ENCODE measurements around the gene DPY30.

The DPY30 gene

DNA sequence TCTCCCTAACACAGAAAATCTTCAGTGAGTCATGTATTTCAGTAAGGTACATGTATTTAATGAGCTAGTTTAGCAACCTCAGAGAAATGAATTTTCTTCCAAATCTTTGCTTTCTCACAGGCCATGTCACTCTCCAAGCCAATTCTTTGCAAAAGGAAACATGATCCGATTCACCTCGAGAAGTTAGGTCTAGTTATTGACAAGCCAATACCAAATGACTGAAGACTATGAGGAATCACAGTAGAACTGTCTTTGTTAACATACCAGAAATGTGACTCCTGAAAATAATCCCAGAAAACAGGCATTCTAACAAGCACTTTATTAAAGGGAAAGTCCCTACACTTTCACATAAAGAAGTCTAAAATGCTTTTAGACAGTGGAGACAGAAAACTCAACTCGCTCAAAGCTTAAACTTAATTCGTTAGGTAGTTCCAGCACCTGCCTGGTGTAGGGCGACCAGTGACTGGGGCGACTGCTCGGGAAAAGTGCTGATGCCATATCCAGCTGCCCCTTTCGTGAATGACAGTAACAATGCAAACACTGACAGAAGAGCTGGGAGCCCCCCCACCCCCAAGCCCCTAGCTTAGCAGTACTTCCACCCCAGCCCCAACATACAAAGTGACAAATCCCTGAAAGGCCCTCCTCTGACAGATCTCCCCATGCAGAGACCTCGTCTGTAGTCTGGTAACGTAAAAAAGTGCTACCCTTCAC, 30.6 kb downstream of the DPY30 start:
- DNase-seq (ENCODE audit: low spot score) (no peak), ATAC-seq (ENCODE audit: low read depth) (no peak; the same call in 2 of the 3 replicates)
- Histone ChIP-seq H3K36me3 (ENCODE audit: low read depth) (peaks cover 4% of the 10 kb centered on the region; the same call in 1 of the 2 replicates), H3K27me3 (ENCODE audit: insufficient read depth, poor library complexity, severe bottlenecking) (no peaks in the 10 kb centered on the region), H3K9me3 (ENCODE audit: severe bottlenecking) (no peaks in the 10 kb centered on the region), H3K4me1 (ENCODE audit: insufficient read depth, poor library complexity, severe bottlenecking) (peaks cover 22% of the 10 kb centered on the region), H3K27ac (ENCODE audit: poor library complexity, severe bottlenecking) (peak overlapping the region; percentile 82), H3K4me3 (ENCODE audit: severe bottlenecking) (peak overlapping the region; percentile 95)
- TF ChIP-seq, protein P1, sequence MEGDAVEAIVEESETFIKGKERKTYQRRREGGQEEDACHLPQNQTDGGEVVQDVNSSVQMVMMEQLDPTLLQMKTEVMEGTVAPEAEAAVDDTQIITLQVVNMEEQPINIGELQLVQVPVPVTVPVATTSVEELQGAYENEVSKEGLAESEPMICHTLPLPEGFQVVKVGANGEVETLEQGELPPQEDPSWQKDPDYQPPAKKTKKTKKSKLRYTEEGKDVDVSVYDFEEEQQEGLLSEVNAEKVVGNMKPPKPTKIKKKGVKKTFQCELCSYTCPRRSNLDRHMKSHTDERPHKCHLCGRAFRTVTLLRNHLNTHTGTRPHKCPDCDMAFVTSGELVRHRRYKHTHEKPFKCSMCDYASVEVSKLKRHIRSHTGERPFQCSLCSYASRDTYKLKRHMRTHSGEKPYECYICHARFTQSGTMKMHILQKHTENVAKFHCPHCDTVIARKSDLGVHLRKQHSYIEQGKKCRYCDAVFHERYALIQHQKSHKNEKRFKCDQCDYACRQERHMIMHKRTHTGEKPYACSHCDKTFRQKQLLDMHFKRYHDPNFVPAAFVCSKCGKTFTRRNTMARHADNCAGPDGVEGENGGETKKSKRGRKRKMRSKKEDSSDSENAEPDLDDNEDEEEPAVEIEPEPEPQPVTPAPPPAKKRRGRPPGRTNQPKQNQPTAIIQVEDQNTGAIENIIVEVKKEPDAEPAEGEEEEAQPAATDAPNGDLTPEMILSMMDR (IDR thresholded peaks at IDR 0.05; ENCODE audit: poor library complexity, severe bottlenecking), result no peak

DNA sequence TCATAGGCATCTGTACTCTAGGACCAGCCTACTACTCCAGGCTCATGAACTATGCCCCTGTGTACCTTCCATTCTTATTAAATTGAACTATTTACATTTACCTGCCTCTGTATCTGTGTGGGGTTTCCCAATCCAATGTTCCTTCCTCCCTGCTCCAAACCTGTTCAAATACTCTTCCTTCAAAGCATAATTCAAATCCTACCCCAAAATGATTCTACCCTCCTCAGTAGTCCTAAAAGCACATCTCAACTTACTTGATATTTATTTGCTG, 32.5 kb downstream of the DPY30 start:
- Histone ChIP-seq H3K36me3 (ENCODE audit: low read depth) (peaks cover 9% of the 10 kb centered on the region; the same call in 1 of the 2 replicates), H3K27me3 (ENCODE audit: insufficient read depth, poor library complexity, severe bottlenecking) (no peaks in the 10 kb centered on the region), H3K27ac (ENCODE audit: poor library complexity, severe bottlenecking) (no peak overlapping the region), H3K4me1 (ENCODE audit: insufficient read depth, poor library complexity, severe bottlenecking) (peaks cover 40% of the 10 kb centered on the region), H3K4me3 (ENCODE audit: severe bottlenecking) (no peak overlapping the region), H3K9me3 (ENCODE audit: severe bottlenecking) (no peaks in the 10 kb centered on the region)
- DNase-seq (ENCODE audit: low spot score), result no peak
- ATAC-seq (ENCODE audit: low read depth), result no peak
- TF ChIP-seq, protein P1 (IDR thresholded peaks at IDR 0.05; ENCODE audit: poor library complexity, severe bottlenecking), result no peak

DNA sequence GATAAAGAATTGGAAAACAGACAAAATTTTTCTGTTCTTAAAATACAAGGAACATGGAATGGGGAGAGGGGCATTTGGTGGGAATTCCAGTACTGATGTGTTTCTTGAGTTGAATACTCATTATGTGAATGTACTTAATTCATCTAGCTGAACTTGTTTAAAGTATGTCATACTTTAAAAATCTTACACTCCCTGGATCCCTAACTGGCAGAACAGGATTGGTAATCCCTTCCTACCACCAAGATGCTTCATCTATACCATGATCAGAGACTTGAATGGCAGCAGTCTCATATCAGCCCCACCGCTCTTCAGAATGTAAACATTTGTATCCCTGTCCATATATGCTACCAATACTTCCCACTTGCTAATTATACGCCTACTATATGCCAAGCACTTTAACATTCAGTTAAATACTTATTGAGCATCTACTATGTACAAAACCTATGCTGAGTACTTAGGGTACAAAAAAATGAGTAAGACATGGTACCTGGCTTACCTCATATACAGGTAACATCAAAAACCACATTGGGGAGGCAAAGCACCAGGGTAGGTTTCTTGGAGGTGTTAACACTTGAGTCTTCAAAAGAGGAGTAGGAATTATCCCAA, 34.1 kb downstream of the DPY30 start:
- DNase-seq (ENCODE audit: low spot score) (no peak), ATAC-seq (ENCODE audit: low read depth) (no peak)
- peaks cover 40% of the 10 kb centered on the region for H3K4me1 ChIP-seq (ENCODE audit: insufficient read depth, poor library complexity, severe bottlenecking)

DNA sequence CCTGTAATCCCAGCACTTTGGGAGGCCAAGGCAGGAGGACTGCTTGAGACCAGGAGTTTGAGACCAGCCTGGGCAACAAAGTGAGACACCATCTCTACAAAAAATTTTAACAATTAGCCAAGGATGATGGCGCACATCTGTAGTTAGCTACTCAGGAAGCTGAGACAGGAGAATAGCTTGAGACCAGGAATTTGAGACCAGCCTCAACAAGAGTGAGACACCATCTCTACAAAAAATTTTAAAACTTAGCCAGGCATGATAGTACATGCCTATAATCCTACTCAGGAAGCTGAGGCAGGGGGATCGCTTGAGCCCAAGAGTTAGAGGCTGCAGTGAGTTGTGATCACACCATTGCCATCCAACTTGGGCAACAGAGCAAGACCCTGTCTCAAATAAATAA, 35.8 kb downstream of the DPY30 start:
- DNase-seq (ENCODE audit: low spot score) (no peak), ATAC-seq (ENCODE audit: low read depth) (peak; percentile 93)
- Histone ChIP-seq H3K27me3 (ENCODE audit: insufficient read depth, poor library complexity, severe bottlenecking) (no peaks in the 10 kb centered on the region), H3K36me3 (ENCODE audit: low read depth) (peaks cover 12% of the 10 kb centered on the region; the same call in 1 of the 2 replicates), H3K4me3 (ENCODE audit: severe bottlenecking) (no peak overlapping the region), H3K4me1 (ENCODE audit: insufficient read depth, poor library complexity, severe bottlenecking) (peaks cover 40% of the 10 kb centered on the region), H3K9me3 (ENCODE audit: severe bottlenecking) (no peaks in the 10 kb centered on the region), H3K27ac (ENCODE audit: poor library complexity, severe bottlenecking) (peak overlapping the region; percentile 65)
- TF ChIP-seq, protein P1 (IDR thresholded peaks at IDR 0.05; ENCODE audit: poor library complexity, severe bottlenecking), result no peak

More for the DNA sequence above, 34.1 kb downstream of the DPY30 start:
- H3K36me3 ChIP-seq (ENCODE audit: low read depth), result peaks cover 12% of the 10 kb centered on the region; the same call in 1 of the 2 replicates
- H3K27ac ChIP-seq (ENCODE audit: poor library complexity, severe bottlenecking), result no peak overlapping the region
- no peaks in the 10 kb centered on the region for H3K27me3 ChIP-seq (ENCODE audit: insufficient read depth, poor library complexity, severe bottlenecking)
- no peaks in the 10 kb centered on the region for H3K9me3 ChIP-seq (ENCODE audit: severe bottlenecking)
- TF ChIP-seq, protein P1 (IDR thresholded peaks at IDR 0.05; ENCODE audit: poor library complexity, severe bottlenecking), result no peak
- no peak overlapping the region for H3K4me3 ChIP-seq (ENCODE audit: severe bottlenecking)

DNA sequence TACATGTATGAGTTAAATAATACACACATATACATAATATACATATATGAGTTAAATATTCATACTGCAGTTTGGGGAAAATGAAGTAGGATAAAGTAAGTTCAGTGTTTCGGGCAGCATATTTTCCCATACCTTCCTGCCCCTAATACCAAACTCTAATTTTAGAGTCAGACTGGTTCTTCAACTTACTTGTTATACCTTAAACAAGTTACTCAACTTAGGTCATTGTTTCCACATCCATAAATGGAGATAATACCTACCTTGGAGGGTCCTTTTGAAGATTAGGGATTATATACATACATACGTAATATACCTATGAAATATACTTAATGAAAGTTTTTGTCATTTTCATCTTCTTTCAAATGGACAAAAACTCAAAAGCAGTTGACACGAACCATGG, 37.2 kb downstream of the DPY30 start:
- Histone ChIP-seq H3K4me3 (ENCODE audit: severe bottlenecking) (no peak overlapping the region), H3K36me3 (ENCODE audit: low read depth) (peaks cover 12% of the 10 kb centered on the region; the same call in 1 of the 2 replicates), H3K27me3 (ENCODE audit: insufficient read depth, poor library complexity, severe bottlenecking) (no peaks in the 10 kb centered on the region), H3K27ac (ENCODE audit: poor library complexity, severe bottlenecking) (peak overlapping the region; percentile 65), H3K4me1 (ENCODE audit: insufficient read depth, poor library complexity, severe bottlenecking) (peaks cover 34% of the 10 kb centered on the region), H3K9me3 (ENCODE audit: severe bottlenecking) (no peaks in the 10 kb centered on the region)
- ATAC-seq (ENCODE audit: low read depth) (no peak), DNase-seq (ENCODE audit: low spot score) (no peak)
- TF ChIP-seq, protein P1 (IDR thresholded peaks at IDR 0.05; ENCODE audit: poor library complexity, severe bottlenecking), result no peak
